K562 (cell line): ENCODE measurements around the gene TAS1R3. TPM values are rescaled to one million over a fixed set of nuclear protein-coding genes. Genes with fewer than 3 reads are reported as not detected.

Source experiments
- ATAC-seq: fragments of 200-7000 bp; cut with Tn5 transposase; 3 replicates; pipeline ENCODE4 v1.9.1; 2020; ENCODE audit warnings: moderate library complexity
- BruUV-seq: library from RNA; stranded (reverse); fragments of 400-500 nt; replicated peaks from 2 replicates; lab custom pipeline; 2021; lab: Mats Ljungman, UMichigan
- CTCF ChIA-PET: fragments of 300-600 bp; formaldehyde crosslinking; extraction: SDS; loops from one replicate; lab custom pipeline; 2021; ENCODE audit warnings: low intra/inter-chr PET ratio; lab: Yijun Ruan, JAX
- POLR2A ChIA-PET: fragments of 300-600, 350-650 bp; sonication (Branson Sonifier 250); formaldehyde crosslinking; extraction: SDS; loops from one replicate; lab custom pipeline; 2021; ENCODE audit warnings: antibody characterized with exemption, inconsistent platforms; lab: Yijun Ruan, JAX
- DNase-seq, 4 experiments: peaks; one replicate each; pipeline versions ENCODE4 v3.0.0 to v3.0.0-alpha.2; 2011 to 2018; ENCODE audit warnings: low spot score in 3 of 4, mixed read lengths in 3 of 4; ENCODE audit errors: extremely low read depth in 1 of 4
- FAIRE-seq: peaks from 2 replicates; lab custom pipeline; 2011; peaks lifted over from hg19 to GRCh38; lab: Jason Lieb, UNC
- H2AFZ ChIP-seq: 2 replicates; pipeline ENCODE4 v1.6.0; 2011; ENCODE audit warnings: low read depth, low read length, control low read depth, inconsistent platforms
- H3K27ac ChIP-seq: fragments of 200-600 bp; 3 replicates; pipeline ENCODE4 v1.8.0; 2011; ENCODE audit warnings: low read depth, mild to moderate bottlenecking, control low read depth, inconsistent platforms, low read length, moderate library complexity, mixed read lengths; ENCODE audit errors: extremely low read depth
- H3K27me3 ChIP-seq, 2 experiments: fragments of 300-600 bp in 1 of 2; 2 replicates in 1 of 2; 3 replicates in 1 of 2; pipeline versions ENCODE4 v1.6.0 to v1.8.0; 2011; ENCODE audit warnings: inconsistent platforms in 2 of 2, low read length in 2 of 2, mild to moderate bottlenecking in 1 of 2, mixed read lengths in 1 of 2, moderate library complexity in 1 of 2; ENCODE audit not compliant: control insufficient read depth in 2 of 2, insufficient read depth in 2 of 2
- H3K36me3 ChIP-seq: fragments of 300-600 bp; 3 replicates; pipeline ENCODE4 v1.8.0; 2011; ENCODE audit warnings: mild to moderate bottlenecking, low read length, inconsistent platforms; ENCODE audit not compliant: control insufficient read depth, insufficient read depth
- H3K4me1 ChIP-seq, 2 experiments: fragments of 200-600 bp in 1 of 2; replicated peaks in 1 of 2; 2 replicates in 1 of 2; 3 replicates in 1 of 2; pipeline versions ENCODE4 v1.5.1 to v1.8.0; 2011; ENCODE audit warnings: inconsistent platforms in 2 of 2, low read length in 2 of 2, mild to moderate bottlenecking in 1 of 2, mixed read lengths in 1 of 2, moderate library complexity in 1 of 2; ENCODE audit not compliant: control insufficient read depth in 2 of 2, insufficient read depth in 2 of 2
- H3K4me2 ChIP-seq: 2 replicates; pipeline ENCODE4 v1.6.1; 2011; ENCODE audit warnings: low read length, control low read depth, inconsistent platforms, mixed read lengths; ENCODE audit not compliant: insufficient read depth
- H3K4me3 ChIP-seq: fragments of 200-600 bp; sonication (generic), shearing (Covaris generic); 2 replicates; pipeline ENCODE4 v1.5.1; 2016; ENCODE audit warnings: control low read depth, inconsistent platforms
- H3K79me2 ChIP-seq: fragments of 200-600 bp; 3 replicates; pipeline ENCODE4 v1.8.0; 2011; ENCODE audit warnings: low read length, inconsistent platforms; ENCODE audit not compliant: control insufficient read depth, insufficient read depth
- H3K9ac ChIP-seq, 2 experiments: 2 replicates each; pipeline versions ENCODE4 v1.6.0 to v1.6.1; 2011; ENCODE audit warnings: low read depth in 2 of 2, low read length in 2 of 2, control low read depth in 1 of 2, inconsistent platforms in 1 of 2, mild to moderate bottlenecking in 1 of 2, mixed read lengths in 1 of 2; ENCODE audit not compliant: insufficient read depth in 1 of 2
- H3K9me1 ChIP-seq: one replicate; pipeline ENCODE4 v1.6.0; 2011; ENCODE audit warnings: inconsistent platforms, mild to moderate bottlenecking, low read length, moderate library complexity; ENCODE audit not compliant: control insufficient read depth, insufficient read depth
- H3K9me3 ChIP-seq: replicated peaks from 2 replicates; pipeline ENCODE4 v1.5.1; 2011; ENCODE audit warnings: low read depth, low read length, inconsistent platforms; ENCODE audit not compliant: control insufficient read depth, insufficient read depth
- H4K20me1 ChIP-seq: replicated peaks from 2 replicates; pipeline ENCODE4 v1.6.1; 2011; ENCODE audit warnings: low read length, inconsistent platforms, mixed read lengths; ENCODE audit not compliant: control insufficient read depth, insufficient read depth
- CSDE1 ChIP-seq, 2 experiments: fragments of 450-650 bp; IDR thresholded peaks; 2 replicates each; pipeline ENCODE4 v1.6.1; 2016; ENCODE audit warnings: mild to moderate bottlenecking in 1 of 2
- PHF8 ChIP-seq: fragments of 200-600 bp; sonication (generic); IDR thresholded peaks from 2 replicates; pipeline ENCODE4 v1.6.1; 2012; ENCODE audit warnings: mixed run types, mild to moderate bottlenecking, inconsistent platforms, low read length, moderate library complexity, borderline replicate concordance
- POLR2G ChIP-seq: fragments of 200-400 bp; formaldehyde crosslinking; IDR thresholded peaks from 2 replicates; pipeline ENCODE4 v1.6.1; 2017; ENCODE audit warnings: low read depth, mild to moderate bottlenecking, antibody characterized with exemption, low read length, moderate library complexity
- RBFOX2 ChIP-seq: fragments of 200-400 bp; formaldehyde crosslinking; IDR thresholded peaks from 2 replicates; pipeline ENCODE4 v1.6.1; 2017; ENCODE audit warnings: low read depth, mild to moderate bottlenecking, low read length, moderate library complexity
- WGBS: fragments of 100-300 bp; shearing (Covaris generic); methylation state at CpG from one replicate; pipeline ENCODE4 v1.1.6; 2016; ENCODE audit warnings: low coverage, mixed read lengths; ENCODE audit not compliant: insufficient coverage; ENCODE audit errors: missing lambda C conversion rate; 5-methylcytosine and 5-hydroxymethylcytosine counted together
- in situ Hi-C: fragments of 300-500 bp; cut with MboI; formaldehyde crosslinking; loops from 4 replicates; pipeline ENCODE4 v1.15.0; 2018; ENCODE audit warnings: inconsistent platforms, mixed read lengths
- intact Hi-C: fragments of 100-400 bp; cut with micrococcal nuclease; formaldehyde crosslinking; loops from 2 replicates; pipeline ENCODE4 v1.14.2; 2022
- polyA plus RNA-seq, 8 experiments: library from polyadenylated mRNA; depleted of rRNA in 4 of 8; stranded (reverse) in 5 of 8; unstranded in 3 of 8; fragments of >200 nt; fragmentation: Nextera tagmentation in 2 of 8; fragmentation: Illumina TruSeq in 1 of 8; extraction: Ambion mirVana in 2 of 8; extraction: Trizol in 1 of 8; gene quantifications; 2 replicates each; pipeline versions ENCODE4 v1.2.1 to v1.2.3, GENCODE V29; 2011 to 2014; ENCODE audit warnings: inconsistent platforms in 1 of 8, missing spikeins in 1 of 8
- total RNA-seq, 7 experiments: library from RNA; depleted of rRNA in 6 of 7; stranded (reverse); fragments of >200 nt in 6 of 7; fragmentation: Illumina TruSeq in 2 of 7; extraction: Trizol in 2 of 7; gene quantifications; 2 replicates each; pipeline versions ENCODE4 v1.2.1 to v1.2.3, GENCODE V29; 2011 to 2021; ENCODE audit warnings: low replicate concordance in 1 of 7

The TAS1R3 gene
- total and polyA plus RNA-seq, 9 of the 15 experiments (the other 6 are each of a cell fraction or from before 2014, with no cell fraction given), result 0.07 to 0.13 TPM; not detected in 7

DNA sequence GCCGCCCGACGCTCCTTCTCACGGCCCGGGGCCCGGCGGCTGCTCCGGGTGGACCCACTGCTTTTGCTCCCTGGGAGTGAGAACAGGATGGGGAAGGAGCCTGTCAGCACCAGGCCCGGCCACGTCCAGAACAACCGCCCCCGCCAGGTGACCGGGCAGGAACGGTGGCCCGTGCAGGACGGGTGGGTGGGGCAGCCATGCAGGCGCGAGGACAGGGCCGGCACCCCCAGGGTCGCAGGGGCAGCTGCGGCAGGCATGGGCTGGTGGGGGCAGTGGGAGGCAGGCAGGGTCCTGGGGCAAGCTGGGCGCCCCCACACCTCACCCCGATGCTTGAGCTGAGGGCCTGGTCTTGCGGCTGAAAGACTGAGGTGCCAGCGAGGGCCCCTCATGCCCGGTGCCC is 5.4 kb downstream of the TAS1R3 start:
- no peaks in the 10 kb centered on the region for H3K27me3 ChIP-seq
- peaks cover 2% of the 10 kb centered on the region; the same call in 1 of the 3 replicates for H3K79me2 ChIP-seq
- no peak overlapping the region for H3K9ac ChIP-seq
- peaks cover 7% of the 10 kb centered on the region for H3K9me1 ChIP-seq
- POLR2A ChIA-PET, result interaction anchor here (0.6 to 2.1 kb wide), 5 partner anchors 8 to 89 kb away, joined by 3 to 7 read pairs (median 4); no protein-coding TSS in a partner anchor
- no peak overlapping the region for H2AFZ ChIP-seq
- peaks cover 26% of the 10 kb centered on the region; the same call in 1 of the 2 replicates for H4K20me1 ChIP-seq
- H3K4me2 ChIP-seq, result no peak overlapping the region
- TF ChIP-seq PHF8 (no peak), CSDE1 (IDR thresholded peaks at IDR 0.05) (no peak), POLR2G (peak; percentile 53; the same call in 1 of the 2 replicates), RBFOX2 (peak; percentile 12; the same call in 1 of the 2 replicates)
- TF ChIP-seq, all 486 proteins: peak for 2
- in situ Hi-C loops (no loop called here), intact Hi-C loops (no loop called here)
- WGBS, result 93% methylated on average over 23 of the region's 26 CpGs
- no peak overlapping the region for H3K27ac ChIP-seq
- BruUV-seq, result no TSS peak
- H3K4me3 ChIP-seq, result no peak overlapping the region
- CTCF ChIA-PET, result no interaction called here
- no peak for ATAC-seq
- peaks cover 2% of the 10 kb centered on the region; the same call in 1 of the 2 replicates for H3K9me3 ChIP-seq
- H3K36me3 ChIP-seq, result peaks cover 69% of the 10 kb centered on the region; the same call in 2 of the 3 replicates
- peaks cover 0 to 85% of the 10 kb centered on the region in 2 experiments; a peak in 2 of 5 replicates for H3K4me1 ChIP-seq
- FAIRE-seq, result no peak
- no peak for DNase-seq
